HG02943 (cell line): ENCODE results near the gene HOXA2.

Experiments used
- ATAC-seq: cut with Tn5 transposase; IDR thresholded peaks from one replicate; pipeline ENCODE4 v1.9.1; 2021; ENCODE audit warnings: mild to moderate bottlenecking, low read depth, moderate library complexity; ENCODE audit not compliant: unreplicated experiment

HOXA2 gene

DNA sequence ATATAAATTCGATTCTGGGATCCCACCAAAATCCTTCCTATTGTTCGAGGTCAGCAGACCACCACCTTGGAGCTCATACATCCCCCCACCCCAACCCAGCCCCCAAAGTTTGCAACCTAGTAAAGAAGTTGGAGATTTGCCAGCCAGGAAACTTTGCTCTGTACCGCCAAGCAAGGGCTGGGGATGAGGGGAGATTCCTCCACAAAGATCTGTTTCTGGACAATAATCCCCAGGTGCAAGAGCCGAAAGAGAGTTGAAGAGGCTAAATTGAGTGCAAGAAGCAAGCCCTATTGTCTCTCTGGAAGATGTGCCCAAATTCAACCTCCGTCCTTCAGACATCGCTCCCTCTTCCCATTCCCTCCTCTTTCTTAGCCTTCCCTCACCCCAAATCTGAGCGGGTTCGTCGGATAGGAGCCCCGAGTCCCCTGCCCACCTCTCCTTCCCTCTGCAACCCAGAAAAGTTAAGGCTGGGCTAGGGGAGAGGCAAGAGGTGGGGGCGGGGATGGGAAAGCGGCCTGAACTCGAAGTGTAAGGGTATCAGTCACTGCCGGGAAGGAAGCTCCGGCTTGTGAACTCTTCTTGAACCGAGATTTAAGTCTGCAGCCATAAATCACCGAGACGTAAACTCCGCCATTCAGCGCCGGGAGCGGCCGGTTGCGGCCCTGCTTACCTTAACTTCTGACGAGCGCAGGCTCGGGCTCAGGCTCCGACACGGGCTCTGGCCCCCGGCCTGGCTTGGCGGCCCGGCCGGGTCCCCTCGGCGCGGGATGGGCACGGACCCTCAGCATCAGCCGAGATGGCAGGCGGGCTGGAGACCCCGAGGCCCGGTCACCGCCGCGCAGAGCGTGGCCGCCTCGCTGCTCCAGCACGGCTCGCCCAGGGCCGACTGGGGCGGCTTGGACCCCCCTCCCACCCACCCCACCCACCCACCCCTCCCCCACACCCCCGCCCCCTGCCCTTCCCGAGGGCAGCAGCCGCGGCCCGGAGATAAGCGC is 10.8 kb upstream of the HOXA2 start:
- no peak for ATAC-seq

GRCh38 chr7:27112361-27112760 is 9.9 kb upstream of the HOXA2 start:
- ATAC-seq = no peak

- ATAC-seq = no peak
Measured at GRCh38 chr7:27111751-27112277, 9.3 kb upstream of the HOXA2 start.

- ATAC-seq = no peak
Measured at GRCh38 chr7:27111042-27111750, 8.7 kb upstream of the HOXA2 start.

DNA sequence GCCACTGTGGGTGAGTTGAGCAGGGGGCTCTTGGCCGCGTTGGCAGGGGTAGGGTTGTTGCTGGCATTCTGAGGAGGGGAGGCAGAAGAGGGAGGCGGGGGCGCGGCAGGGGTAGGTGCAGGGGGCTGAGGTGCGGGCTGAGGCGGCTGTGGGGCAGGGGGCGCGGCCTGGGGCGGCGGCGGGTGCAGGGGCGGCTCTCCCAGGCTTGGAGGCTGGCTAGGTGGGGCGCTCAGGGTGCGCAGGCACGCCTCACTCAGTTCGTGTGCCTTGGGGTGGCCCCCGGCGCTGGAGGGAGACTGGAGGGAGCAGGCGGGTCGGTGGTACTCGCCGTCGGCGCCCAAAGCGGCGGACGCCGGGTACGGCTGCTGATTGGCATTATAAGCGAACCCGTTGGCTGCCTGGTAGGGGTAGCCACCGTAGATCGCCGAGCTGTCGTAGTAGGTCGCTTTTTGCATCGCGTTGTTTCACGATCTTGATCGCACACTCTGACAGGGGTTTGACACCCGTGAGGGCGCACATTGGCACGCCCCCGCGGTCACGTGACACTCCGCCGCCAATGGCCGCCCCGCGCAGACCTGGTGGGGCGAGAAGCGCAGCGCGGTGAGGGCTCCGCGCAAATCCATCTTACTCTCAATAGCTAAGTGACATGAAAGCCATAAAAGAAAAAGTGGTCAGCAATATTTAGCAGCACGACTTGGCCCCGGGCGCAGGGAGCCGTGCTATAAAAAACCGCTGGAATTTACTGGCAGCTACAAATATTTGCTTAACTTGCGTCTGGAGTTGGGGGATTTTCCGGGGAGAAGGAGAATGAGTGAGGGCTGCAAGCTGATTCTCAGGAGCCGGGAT is 7.9 kb upstream of the HOXA2 start:
- ATAC-seq = no peak

- no peak for ATAC-seq
Measured at GRCh38 chr7:27109466-27110185, 7.1 kb upstream of the HOXA2 start.

DNA sequence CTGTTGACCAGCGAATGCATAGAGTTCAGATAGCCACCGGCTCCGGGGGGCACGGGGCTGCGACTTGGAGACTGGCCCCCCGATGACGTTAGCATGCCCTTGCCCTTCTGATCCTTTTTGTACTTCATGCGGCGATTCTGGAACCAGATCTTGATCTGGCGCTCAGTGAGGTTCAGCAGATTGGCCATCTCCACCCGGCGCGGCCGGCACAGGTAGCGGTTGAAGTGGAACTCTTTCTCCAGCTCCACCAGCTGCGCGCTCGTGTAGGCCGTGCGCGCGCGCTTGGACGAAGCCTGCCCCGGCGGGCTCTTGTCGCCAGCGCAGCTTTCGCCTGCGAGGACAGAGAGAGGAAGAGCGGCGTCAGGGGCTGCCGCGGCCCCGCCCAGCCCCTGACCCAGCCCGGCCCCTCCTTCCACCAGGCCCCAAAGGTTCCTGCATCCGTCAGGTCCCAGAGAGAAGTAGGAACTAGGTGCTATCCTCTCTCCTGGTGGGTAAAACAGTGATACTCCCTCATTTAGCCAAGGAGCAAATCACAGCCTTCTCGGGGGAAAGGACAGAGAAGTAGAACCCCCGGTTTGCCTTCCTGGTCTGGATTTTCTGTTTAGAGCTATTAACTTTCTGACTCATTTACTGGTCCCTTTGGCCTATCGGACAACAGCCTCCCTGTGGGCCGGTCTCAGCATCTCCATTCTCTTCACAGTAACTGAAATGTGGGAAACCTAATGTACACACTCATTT is 6.1 kb upstream of the HOXA2 start:
- no peak for ATAC-seq

- ATAC-seq = no peak
Measured at GRCh38 chr7:27107391-27108381, 5.2 kb upstream of the HOXA2 start.

DNA sequence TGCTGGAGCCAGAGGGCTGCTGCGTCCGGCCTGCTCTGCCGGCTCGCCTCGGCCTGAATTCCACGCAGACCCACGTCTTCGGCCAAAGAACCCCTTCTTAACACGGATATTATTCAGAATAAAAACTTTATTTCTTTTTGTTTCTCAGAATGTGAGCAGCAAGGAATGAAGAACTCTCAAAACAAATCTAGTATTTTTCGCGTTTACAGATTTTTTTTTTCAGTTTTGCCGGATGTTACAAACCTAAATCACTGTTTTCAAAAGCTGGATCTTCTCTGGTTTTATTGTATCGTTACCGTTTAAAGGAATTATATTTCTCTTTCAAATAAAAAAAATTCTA is 4.4 kb upstream of the HOXA2 start:
- no peak for ATAC-seq

GRCh38 chr7:27106181-27106900 is 3.9 kb upstream of the HOXA2 start:
- no peak for ATAC-seq

DNA sequence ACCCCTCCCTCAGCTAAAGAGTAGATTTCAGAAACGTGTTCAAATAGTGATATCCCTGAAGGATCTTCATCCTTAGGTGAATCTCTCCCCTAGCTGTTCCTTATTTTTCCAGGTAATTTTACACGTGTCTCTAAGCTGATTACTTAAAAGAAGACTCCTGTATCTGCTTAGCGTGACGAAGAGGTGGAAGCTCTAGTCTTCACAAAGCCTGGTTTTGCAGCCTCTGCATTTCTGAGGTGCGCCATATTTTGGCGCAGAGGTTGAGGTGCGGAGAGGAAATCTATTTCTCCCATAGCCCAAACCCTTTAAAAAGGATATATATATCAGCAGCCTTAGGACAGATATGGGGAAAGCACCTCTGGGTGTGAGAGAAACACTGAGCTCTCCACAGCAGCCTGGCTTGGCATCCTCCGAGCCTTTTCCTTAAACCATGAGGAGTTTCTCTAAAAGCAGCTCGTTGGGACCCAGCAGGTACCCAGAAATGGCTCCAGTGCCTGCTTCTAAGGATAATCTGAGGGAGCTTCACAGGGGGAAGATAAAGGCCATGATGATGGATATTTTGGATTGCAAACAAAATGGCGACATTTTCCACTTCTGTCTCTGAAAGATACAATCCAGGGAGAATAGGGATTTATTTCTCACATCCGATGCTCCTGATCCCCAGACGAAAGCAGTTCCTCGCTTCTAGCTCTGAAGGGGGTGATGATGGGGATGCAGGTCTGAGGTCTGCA is 3.0 kb upstream of the HOXA2 start:
- no peak for ATAC-seq

GRCh38 chr7:27104341-27105058 is 2.0 kb upstream of the HOXA2 start:
- ATAC-seq = no peak

DNA sequence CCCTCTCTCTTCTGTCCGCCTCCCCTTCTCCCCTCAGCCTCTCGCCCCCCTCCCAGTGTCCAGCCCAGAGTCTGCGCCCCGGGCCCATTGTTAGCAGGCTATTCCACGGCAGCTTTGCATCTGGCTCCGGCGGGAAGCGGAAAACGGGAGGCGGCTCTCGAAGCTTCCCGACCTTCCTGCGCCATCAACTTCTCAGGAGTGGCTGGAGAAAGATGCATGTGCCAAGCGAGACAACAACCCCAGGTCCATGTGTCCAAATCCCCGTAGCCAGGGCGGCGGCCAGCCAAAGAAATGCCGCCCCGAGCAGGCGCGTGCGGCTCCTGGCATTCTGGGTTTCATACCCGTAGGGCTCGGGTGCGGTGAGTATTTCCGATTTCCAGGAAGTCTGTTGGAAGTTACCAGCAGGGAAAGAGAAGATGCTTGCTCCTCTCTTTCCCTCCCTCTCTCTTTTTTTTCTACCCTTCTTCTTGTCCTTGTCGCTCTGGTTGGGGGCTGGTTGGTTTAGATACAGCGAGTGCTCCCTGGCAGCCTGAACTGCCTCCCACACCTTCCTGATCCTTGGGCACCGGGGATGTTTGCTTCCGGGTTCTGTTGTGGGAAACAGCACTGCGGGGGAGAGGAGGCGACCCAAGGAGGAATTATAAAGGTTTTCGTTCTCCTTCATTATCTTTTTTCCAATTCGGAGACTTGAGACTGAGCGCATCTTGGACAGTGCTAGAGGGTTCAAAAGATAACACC is 1.2 kb upstream of the HOXA2 start:
- ATAC-seq = no peak

- no peak for ATAC-seq
Measured at GRCh38 chr7:27101957-27102580, 414 bp downstream of the HOXA2 start.
